HG03575 (cell line): ENCODE data around the gene CALHM6.
"Not testable (repeated sequence)": the region's sequence is repeated elsewhere in the genome, so short reads cannot be mapped to it uniquely, and the experiment has no call there.

Experiments used
- ATAC-seq: cut with Tn5 transposase; IDR thresholded peaks from one replicate; pipeline ENCODE4 v1.9.1; 2021; ENCODE audit not compliant: unreplicated experiment, insufficient number of reproducible peaks, low FRiP score; ENCODE audit errors: extremely low read depth

Gene CALHM6

DNA sequence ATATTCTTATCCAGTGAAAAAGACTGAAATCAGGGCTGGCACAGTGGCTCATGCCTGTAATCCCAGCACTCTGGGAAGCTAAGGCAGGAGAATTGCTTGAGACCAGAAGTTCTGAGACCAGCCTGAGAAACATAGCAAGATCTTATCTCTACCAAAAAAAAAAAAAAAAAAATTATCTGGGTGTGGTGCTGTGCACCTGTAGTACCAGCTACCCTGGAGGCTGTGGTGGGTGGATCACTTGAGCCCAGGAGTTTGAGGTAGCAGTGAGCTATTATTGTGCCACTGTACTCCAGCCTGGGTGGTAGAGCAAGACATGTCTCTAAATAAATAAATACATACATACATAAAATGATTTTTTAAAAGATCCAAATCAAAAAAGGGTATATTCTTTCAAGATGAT lies 6.3 kb downstream of the CALHM6 start:
- no peak for ATAC-seq

DNA sequence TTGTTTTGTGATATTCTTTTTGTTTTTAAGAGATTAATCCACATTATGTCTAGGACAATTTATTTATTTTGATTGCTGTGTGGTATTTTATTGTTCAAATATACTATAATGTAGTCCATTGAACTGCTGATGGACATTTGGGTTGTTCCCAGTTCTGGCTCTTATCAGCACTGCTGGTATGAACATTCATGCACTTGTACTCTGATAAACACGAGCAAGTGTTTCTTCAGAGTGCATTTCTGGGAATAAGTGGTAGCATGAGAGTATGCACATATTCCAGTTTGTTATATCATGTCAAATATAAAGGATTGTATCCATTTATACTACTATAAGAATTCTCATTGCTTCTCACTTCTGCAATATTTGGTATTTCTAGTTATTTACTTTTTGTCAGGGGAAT lies 7.1 kb downstream of the CALHM6 start:
- no peak for ATAC-seq

GRCh38 chr6:116471531-116471930 lies 10.4 kb downstream of the CALHM6 start:
- ATAC-seq, result no peak

DNA sequence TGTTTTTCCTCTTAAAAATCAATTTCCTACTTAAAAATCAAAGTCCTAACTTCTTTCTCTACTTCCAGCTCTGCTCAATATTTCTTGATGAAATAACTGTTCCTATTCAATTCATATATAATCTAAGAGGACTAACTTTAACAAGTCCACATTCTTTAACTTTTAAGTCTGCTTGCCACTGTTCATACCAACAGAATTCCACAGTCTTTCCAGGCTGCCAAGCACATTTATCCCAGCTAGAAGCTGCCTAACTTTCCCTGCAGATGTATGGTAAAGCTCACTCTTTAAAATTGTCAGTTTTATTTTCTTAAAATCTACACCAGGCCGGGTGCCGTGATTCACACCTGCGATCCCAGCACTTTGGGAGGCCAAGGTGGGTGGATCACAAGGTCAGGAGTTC lies 11.5 kb downstream of the CALHM6 start:
- no peak for ATAC-seq

GRCh38 chr6:116475141-116475540 lies 14.0 kb downstream of the CALHM6 start:
- no peak for ATAC-seq

GRCh38 chr6:116476002-116476678 lies 15.0 kb downstream of the CALHM6 start:
- ATAC-seq, result peak; percentile 99

- ATAC-seq, result no peak
These were observed 21.6 kb downstream of the CALHM6 start for GRCh38 chr6:116482780-116483179.

GRCh38 chr6:116483616-116484015 lies 22.4 kb downstream of the CALHM6 start:
- ATAC-seq, result no peak

- no peak for ATAC-seq
These were observed 24.5 kb downstream of the CALHM6 start for GRCh38 chr6:116485559-116486184.

DNA sequence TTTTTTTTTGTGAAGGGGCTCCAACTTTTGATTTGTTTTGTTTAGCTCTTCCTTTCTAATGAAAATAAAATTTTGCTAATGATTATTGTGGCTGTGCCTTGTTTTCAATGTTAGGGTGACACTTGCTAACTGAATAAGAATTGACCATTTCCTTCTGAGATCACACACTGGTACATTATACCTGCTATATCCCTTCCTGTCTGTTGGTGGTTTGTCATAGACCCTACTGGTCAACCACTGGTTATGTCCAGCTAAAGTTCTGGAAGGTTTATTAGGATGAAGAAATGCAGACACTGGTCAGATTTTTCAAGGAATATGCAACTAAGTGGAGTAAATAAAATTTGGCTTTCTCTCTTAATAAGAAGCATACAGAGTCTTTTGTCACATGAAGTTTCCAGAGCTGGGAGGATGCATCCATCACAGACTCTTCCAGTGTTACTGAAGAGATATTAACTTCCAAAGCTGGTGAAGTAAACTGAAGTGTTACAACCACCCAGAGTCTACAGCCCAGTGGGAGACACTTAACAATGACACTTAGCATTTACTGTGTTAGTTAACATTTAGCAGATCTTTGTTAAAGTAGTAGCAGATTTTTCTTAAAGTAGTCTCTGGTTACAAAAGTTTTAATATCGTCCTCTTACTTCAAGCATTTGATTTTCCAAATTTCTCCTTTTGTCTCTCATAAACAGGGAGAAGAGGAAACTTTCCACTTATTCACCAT lies 30.6 kb downstream of the CALHM6 start:
- no peak for ATAC-seq

- no peak for ATAC-seq
These were observed 31.3 kb downstream of the CALHM6 start for GRCh38 chr6:116492331-116493067.

GRCh38 chr6:116495161-116495560 lies 34.0 kb downstream of the CALHM6 start:
- ATAC-seq, result not testable (repeated sequence)

DNA sequence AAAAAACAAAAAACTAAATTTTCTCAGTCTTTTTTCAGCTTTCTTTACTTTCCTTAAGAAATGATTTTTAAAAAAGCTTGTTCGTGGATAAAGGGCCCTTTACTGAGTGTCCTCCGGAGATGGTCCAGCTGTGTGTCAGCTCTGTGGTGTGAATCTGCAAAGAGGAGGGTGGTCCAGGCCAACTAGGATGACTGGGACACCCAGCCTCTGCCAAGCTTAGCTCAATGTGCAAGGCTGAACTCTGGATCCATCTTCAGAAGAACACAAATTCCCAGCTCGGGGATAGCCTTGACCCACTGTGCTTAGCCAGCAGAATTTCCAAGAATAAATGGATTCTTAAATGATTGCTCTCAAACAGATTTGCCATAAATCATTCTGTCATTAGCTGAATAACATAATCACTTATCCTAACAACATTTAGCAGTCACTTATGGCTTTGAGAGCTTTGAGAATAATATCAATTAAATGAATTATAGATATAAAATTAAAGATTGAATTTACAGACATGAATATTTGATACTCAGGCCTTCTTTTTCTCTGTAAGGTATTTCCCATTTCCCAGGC lies 36.0 kb downstream of the CALHM6 start:
- no peak for ATAC-seq

DNA sequence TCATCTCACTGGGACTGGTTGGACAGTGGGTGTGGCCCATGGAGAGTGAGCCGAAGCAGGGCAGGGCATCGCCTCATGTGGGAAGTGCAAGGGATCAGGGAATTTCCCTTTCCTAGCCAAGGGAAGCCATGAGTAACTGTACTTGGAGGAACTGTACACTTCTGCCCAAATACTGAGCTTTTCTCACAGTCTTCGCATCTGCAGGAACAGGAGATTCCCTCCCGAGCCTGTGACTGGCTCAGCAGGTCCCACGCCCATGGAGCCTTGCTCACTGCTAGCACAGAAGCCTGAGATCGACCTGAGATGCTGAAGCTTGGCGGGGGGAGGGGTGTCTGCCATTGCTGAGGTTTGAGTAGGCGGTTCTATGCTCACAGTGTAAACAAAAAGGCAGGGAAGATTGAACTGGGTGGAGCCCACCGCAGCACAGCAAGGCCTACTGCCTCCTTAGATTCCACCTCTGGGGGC lies 39.8 kb downstream of the CALHM6 start:
- ATAC-seq, result no peak

DNA sequence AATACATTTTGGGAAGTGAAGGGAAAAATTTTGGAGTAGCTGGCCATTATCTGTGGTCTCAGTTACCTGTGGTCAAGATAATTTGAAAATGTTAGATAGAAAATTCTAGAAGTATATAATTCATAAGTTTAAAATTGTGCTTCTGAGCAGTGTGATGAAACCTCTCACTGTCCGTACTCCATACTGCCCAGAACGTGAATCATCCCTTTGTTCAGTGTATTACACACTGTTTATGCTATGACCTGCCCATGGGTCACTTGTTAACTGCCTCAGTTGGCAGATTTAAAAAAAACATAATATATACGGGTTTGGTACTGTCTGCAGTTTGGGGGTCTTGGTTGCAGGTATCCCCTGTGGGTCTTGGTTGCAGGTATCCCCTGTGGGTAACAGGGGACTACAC lies 46.1 kb downstream of the CALHM6 start:
- ATAC-seq, result no peak

- no peak for ATAC-seq
These were observed 47.4 kb downstream of the CALHM6 start for GRCh38 chr6:116508527-116508926.

DNA sequence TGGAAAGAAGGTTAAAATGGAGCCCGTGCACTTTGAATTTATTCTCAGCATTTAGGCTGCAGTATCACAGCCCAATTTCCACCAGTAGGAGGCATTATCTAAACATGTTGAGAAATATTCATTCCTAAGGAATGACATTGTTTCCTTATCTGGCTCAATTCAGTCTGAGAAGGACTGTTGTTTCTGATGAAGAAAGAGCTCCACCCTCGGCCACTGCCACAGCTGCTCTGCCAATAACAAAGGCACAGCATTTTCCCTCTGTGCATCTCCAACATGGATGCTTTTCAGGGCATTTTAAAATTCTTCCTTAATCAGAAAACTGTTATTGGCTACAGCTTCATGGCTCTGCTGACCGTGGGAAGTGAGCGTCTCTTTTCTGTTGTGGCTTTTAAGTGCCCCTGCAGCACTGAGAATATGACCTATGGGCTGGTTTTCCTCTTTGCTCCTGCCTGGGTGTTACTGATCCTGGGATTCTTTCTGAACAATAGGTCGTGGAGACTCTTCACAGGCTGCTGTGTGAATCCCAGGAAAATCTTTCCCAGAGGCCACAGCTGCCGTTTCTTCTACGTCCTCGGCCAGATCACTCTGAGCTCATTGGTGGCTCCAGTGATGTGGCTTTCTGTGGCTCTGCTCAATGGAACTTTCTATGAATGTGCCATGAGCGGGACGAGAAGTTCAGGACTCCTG lies 50.4 kb downstream of the CALHM6 start, which contains the start of gene CALHM5:
TSS of gene CALHM5 (plus strand) at position 216 of the 687 bp plus-strand sequence. CDS start at position 274, 58 bp downstream.
- no peak for ATAC-seq

DNA sequence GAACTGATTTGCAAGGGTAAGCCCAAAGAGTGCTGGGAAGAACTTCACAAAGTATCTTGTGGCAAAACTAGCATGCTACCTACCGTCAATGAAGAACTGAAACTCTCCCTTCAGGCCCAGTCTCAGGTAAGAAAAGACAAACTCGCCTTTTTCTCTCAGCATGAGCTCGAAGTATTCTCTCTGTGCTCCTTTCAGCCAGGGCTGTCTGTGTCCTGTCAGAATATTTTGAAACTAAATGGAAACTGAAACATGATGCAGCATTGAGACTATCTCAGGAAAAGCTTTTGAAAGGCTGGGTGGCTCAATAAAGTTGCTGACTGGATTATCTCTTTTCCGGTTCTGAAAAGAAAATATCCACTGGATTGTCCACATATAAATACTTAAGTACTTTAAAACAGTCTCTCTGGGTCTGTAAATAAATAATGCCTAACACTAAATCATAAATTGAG lies 51.0 kb downstream of the CALHM6 start:
- ATAC-seq, result peak; percentile 73
